Mesothelial cell of epicardium (in vitro differentiated cells): ENCODE results near the gene SLC41A3. TPM values are rescaled to one million over a fixed set of nuclear protein-coding genes. Genes with fewer than 3 reads are reported as not detected.
A peak's percentile ranks its signal among the peaks of the same experiment; 100 is the strongest.

Source experiments
- DNase-seq, 2 experiments: peaks; one replicate each; pipeline ENCODE4 v3.0.0; 2021; ENCODE audit warnings: low spot score in 2 of 2; ENCODE audit not compliant: unreplicated experiment in 2 of 2
- H3K27ac Mint-ChIP-seq: 2 replicates; pipeline ENCODE4 v1.8.0; 2021; ENCODE audit warnings: mixed read lengths
- H3K27me3 Mint-ChIP-seq: 2 replicates; pipeline ENCODE4 v1.8.0; 2021; ENCODE audit warnings: low read depth, mixed read lengths
- H3K36me3 Mint-ChIP-seq: 2 replicates; pipeline ENCODE4 v1.8.0; 2021; ENCODE audit warnings: mixed read lengths
- H3K4me1 Mint-ChIP-seq: 2 replicates; pipeline ENCODE4 v1.8.0; 2021; ENCODE audit warnings: mixed read lengths
- H3K4me3 Mint-ChIP-seq: 2 replicates; pipeline ENCODE4 v1.8.0; 2021; ENCODE audit warnings: mild to moderate bottlenecking, moderate library complexity, mixed read lengths
- H3K9me3 Mint-ChIP-seq: 2 replicates; pipeline ENCODE4 v1.8.0; 2021; ENCODE audit warnings: mixed read lengths
- CTCF ChIP-seq: fragments of 200-600 bp; sonication (generic); IDR thresholded peaks from one replicate; pipeline ENCODE4 v1.5.0; 2021; ENCODE audit warnings: antibody characterized with exemption; ENCODE audit not compliant: unreplicated experiment
- total RNA-seq: library from RNA; stranded (reverse); gene quantifications from 3 replicates; pipeline ENCODE4 v1.2.1, GENCODE V29; 2021

Gene SLC41A3
- total RNA-seq, 1 donor from 2014 or later: 58.7 TPM

DNA sequence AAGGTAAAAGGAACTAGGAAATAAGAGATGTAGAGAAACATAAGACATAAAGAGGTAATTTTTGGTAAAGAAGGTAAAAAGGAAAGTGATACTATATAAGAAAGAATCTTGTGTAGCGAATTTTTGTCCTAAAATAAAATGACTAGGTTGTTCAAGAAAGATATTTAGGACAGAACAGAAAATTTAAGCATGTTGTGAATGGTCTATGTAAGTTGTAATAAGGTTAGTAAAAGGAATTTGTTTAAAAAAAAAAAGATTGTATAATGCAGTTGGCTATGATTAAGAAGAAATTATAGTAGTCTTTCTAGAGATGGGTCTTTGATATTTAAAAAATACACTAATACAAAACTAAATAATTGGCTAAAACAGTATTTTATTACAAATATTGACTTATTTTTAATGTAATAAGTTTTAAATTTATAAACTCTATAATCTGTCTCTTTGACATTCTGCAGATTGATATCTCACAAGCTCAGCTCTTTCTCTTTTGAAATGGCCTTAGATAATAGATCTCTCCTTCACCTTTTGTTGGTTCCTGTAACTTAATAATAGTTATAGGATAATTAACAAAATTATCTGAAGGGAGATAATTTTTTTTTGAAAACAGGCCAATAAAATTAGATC, 3.7 kb upstream of the SLC41A3 start:
- H3K4me3 Mint-ChIP-seq: no peak overlapping the region
- H3K9me3 Mint-ChIP-seq: peaks cover 30% of the 10 kb centered on the region
- no peak overlapping the region for H3K27ac Mint-ChIP-seq
- no peaks in the 10 kb centered on the region for H3K27me3 Mint-ChIP-seq
- H3K4me1 Mint-ChIP-seq: peaks cover 14% of the 10 kb centered on the region
- DNase-seq: no peak
- TF ChIP-seq CTCF: no peak
- H3K36me3 Mint-ChIP-seq: peaks cover 2% of the 10 kb centered on the region

DNA sequence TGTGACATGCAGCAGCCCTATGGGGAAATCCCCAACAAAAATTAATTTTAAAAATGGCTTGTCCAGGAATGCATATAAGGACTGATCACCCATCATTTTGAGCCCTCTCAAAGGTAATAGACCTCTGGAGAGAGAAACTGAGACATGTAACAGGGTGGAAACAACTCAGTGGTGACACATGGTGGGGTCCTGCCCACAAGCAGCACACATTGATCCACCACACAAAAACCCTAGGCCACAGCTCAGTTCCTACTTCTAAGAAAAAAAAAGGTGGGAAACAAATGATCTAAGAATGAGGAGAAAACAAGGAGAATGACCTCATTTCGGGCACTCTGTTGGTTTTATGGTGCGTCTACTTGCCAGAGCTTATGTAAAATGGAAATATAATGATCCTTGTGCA, 1.9 kb upstream of the SLC41A3 start:
- Mint-ChIP-seq H3K9me3 (peaks cover 19% of the 10 kb centered on the region), H3K27ac (no peak overlapping the region), H3K4me1 (peaks cover 14% of the 10 kb centered on the region), H3K36me3 (peaks cover 4% of the 10 kb centered on the region), H3K4me3 (no peak overlapping the region), H3K27me3 (no peaks in the 10 kb centered on the region)
- no peak for DNase-seq
- no peak for TF ChIP-seq CTCF

DNA sequence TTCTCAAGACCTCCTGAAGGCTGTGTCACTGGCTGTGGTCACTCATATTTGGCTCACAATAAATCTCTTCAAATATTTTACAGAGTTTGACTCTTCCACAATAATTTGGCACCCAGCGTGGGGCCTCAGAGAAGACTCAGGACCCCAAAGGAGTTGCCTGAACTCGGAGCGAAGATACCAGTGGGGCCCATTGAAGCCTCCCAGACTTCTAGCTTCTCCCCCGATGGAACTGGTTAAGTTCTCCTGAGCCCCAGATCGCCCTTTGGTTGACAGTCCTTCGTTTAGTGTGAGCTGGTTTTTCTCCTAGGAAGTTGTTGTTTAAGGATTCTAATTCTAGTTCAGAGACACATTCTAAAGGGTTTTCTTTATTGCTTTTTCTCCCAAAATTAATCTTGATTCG, 1.4 kb upstream of the SLC41A3 start:
- Mint-ChIP-seq H3K4me3 (peak overlapping the region; percentile 70), H3K4me1 (peaks cover 14% of the 10 kb centered on the region), H3K36me3 (peaks cover 7% of the 10 kb centered on the region), H3K27me3 (no peaks in the 10 kb centered on the region), H3K27ac (peak overlapping the region; percentile 86), H3K9me3 (peaks cover 16% of the 10 kb centered on the region)
- TF ChIP-seq CTCF: no peak
- no peak for DNase-seq

DNA sequence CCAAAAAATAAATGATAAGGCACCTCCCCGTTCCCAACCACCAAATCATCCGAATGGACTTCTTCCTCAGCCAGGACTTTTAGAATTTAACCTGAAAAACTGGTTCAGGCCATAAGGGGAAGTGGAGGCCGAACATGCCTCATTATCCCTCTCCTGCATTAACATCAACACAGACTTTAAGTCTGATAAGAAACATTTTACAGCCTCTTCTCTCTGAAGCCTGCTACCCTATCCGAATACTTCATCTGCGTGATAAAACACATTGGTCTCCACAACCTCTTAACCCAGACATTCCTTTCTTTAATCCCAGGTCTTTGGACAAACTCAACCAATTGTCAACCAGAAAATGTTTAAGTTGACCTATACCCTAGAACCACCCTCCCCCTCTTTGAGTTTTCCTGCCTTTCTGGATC, 850 bp upstream of the SLC41A3 start:
- no peak for TF ChIP-seq CTCF
- peak overlapping the region; percentile 70 for H3K4me3 Mint-ChIP-seq
- peaks cover 10% of the 10 kb centered on the region for H3K36me3 Mint-ChIP-seq
- H3K27ac Mint-ChIP-seq: peak overlapping the region; percentile 86
- H3K4me1 Mint-ChIP-seq: peaks cover 14% of the 10 kb centered on the region
- DNase-seq: no peak
- H3K9me3 Mint-ChIP-seq: peaks cover 20% of the 10 kb centered on the region
- H3K27me3 Mint-ChIP-seq: no peaks in the 10 kb centered on the region

DNA sequence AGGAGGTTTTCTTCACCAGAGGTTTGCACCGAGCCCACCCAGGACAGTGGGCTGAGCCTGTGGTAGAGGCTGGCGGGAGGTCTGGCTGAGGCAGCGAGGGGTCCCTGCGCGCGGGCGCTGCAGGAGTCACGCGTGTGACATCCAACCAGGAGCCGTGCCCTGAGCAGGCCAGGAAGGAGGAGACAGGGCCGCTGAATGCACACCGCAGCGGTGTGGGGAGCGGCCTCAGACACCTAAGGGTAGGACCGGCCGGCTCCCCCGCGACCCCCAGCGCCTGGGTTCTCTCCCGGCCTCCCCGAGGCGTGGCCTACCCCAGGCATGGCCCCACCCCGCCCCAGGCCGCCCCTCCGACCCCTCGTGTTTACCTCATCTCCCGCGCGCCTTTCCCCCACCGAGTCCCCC, 412 bp downstream of the SLC41A3 start:
- Mint-ChIP-seq H3K4me3 (peak overlapping the region; percentile 77), H3K36me3 (peaks cover 12% of the 10 kb centered on the region), H3K27me3 (no peaks in the 10 kb centered on the region), H3K27ac (peak overlapping the region; percentile 86), H3K4me1 (peaks cover 14% of the 10 kb centered on the region), H3K9me3 (peaks cover 21% of the 10 kb centered on the region)
- DNase-seq: no peak
- TF ChIP-seq CTCF: no peak

DNA sequence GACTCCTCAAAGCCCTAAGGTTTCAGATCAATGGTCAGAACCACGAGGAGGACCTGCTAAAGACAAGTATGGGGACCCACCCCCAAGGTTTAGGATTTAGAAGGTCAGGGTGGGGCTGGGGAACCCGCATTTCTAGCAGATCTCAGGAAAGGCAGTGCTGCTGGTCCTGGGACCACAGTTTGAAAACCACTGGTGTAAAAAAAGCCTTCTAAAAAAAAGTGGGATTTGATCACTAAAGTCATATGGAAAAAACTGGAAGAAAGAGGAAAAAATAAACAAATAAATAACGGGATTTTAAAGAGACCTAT, 832 bp downstream of the SLC41A3 start:
- no peak for DNase-seq
- Mint-ChIP-seq H3K27me3 (no peaks in the 10 kb centered on the region), H3K36me3 (peaks cover 12% of the 10 kb centered on the region), H3K9me3 (peaks cover 21% of the 10 kb centered on the region), H3K4me3 (peak overlapping the region; percentile 77), H3K27ac (peak overlapping the region; percentile 86), H3K4me1 (peaks cover 14% of the 10 kb centered on the region)
- TF ChIP-seq CTCF: no peak
